GOT3 (cell line): ENCODE data around the gene UNC45B.
"Not testable (repeated sequence)": the region's sequence is repeated elsewhere in the genome, so short reads cannot be mapped to it uniquely, and the experiment has no call there.

ENCODE experiments used
- DNase-seq: peaks from one replicate; lab custom pipeline; 2025; ENCODE audit warnings: mixed read lengths; lab: John Stamatoyannopoulos, UW

UNC45B gene, protein sequence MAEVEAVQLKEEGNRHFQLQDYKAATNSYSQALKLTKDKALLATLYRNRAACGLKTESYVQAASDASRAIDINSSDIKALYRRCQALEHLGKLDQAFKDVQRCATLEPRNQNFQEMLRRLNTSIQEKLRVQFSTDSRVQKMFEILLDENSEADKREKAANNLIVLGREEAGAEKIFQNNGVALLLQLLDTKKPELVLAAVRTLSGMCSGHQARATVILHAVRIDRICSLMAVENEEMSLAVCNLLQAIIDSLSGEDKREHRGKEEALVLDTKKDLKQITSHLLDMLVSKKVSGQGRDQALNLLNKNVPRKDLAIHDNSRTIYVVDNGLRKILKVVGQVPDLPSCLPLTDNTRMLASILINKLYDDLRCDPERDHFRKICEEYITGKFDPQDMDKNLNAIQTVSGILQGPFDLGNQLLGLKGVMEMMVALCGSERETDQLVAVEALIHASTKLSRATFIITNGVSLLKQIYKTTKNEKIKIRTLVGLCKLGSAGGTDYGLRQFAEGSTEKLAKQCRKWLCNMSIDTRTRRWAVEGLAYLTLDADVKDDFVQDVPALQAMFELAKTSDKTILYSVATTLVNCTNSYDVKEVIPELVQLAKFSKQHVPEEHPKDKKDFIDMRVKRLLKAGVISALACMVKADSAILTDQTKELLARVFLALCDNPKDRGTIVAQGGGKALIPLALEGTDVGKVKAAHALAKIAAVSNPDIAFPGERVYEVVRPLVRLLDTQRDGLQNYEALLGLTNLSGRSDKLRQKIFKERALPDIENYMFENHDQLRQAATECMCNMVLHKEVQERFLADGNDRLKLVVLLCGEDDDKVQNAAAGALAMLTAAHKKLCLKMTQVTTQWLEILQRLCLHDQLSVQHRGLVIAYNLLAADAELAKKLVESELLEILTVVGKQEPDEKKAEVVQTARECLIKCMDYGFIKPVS

DNA sequence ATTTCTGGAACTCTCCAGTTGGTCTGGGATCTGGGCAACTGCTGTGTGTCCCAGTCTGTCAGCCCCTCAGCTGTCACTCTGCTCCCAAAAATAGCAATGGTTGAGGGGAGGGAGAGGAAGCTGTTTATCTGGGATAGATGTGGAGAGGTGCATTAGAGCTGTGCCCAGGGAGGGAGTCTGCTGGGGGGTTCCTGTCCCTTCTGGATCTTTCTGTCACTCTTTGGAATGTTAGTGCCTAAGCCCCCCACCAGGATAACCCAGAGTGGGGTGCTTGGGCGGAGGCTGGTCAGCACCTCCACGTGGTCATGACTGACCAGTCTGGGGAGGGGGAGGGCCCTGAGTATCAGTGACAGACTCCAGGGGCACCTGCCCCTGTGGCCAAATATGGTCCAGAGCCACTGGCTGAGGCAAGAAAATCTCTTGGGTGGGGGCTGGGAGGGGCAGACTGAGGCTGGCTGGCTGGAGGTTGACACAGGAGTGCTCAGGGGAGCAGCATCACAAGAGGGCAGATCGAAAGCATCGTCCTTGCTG is at the start of gene UNC45B:
Gene UNC45B, plus strand, starts transcription at position 443 of the 531 bp plus-strand sequence. CDS start 447 bp downstream, outside the sequence.
- no peak for DNase-seq

DNA sequence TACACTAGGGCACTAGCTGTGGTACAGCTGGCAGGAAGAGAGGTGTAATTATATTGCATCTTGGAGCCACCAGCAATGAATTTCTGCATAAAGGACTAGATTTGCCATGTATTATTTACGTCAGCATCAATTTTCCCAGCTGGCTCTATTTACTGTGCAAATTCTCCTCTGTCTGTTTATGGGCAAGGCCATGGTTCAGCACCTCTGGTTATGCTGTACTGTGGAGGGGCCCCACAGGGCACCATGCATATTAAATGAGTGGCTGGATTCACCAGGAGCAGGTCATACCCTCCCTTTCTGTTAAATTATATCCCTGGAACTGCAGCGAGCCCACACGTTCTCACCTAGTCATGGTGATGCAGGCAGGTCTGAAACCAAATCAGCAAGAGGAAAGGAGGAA is 47.7 kb upstream of the UNC45B start:
- no peak for DNase-seq

DNA sequence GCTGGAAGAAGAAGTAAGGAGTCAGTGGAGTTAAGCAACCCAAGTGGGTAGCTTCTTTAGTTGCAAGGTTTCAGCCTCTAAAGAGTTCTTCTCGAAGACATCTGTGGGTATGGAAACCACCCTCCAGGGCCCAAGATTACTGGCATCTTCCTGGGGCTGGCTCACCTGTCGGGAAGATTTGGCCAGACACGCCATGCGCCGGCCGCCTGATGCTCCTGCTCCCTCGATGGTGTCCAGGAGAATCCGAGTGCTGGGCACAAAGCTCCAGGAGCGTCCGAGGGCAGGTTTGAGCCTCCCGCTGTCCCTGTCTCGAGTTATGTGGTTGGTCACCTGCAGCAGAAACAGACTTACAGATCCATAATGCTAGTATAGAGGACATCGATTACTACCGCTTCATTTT is 46.6 kb upstream of the UNC45B start:
- no peak for DNase-seq

DNA sequence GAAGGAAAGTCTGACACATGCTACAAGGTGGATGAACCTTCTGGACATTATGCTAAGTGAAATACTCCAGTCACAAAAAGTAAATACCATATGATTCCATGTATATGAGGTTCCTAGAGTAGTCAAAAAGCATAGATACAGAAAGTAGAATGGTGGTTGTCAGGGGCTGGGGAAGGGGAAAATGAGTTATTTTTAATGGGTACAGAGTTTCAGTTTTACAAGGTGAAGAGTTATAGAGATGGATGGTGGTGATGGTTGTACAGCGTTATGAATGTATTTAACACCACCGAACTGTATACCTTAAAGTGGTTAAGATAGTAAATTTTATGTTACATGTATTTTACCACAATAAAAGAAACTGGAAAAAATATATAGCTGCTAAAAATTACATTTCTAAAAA is 45.9 kb upstream of the UNC45B start:
- DNase-seq: no peak

DNA sequence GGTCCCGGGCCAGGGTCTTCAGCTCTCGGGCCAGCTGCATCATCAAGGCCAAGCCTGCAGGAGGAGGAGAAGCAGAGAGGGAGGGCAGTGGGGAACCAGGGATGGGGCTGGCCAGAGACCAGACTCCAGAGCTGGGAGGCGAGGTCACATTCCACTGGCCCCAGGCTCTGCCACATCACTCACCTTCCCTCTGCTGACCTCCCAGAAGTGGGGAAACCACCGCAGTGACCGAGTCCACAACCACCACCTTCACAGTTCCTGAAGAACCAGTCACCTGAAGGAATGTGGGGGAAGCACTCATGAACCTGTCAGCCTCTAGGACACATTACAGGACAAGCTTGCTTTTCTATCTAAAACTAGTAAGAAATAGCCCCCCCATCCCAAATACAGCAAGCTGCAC is 44.3 kb upstream of the UNC45B start:
- no peak for DNase-seq

DNA sequence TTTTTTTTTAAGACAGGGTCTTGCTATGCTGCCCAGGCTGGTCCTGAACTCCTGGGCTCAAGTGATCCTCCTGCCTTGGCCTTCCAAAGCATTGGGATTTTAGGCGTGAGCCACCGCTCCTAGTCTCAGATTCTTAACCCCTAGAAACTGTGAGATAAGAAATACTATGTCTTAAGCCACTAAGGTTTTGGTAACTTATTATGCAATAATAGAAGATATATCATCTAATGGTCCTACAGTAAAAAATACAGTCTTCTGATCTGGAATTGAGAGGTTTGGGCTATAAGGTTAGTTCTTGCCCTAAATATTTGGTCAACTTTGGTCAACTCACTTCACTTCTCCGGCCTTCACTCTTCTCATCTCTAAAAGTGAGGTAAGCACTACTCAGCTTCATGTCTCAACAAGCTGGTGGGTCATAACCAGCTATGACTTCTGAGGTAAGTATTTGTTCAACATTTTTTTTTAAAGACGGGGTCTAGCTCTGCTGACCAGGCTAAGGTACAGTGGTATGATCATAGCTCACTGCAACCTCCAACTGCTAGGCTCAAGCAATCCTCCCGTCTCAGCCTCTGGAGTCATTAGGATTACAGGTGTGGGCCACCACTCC is 42.7 kb upstream of the UNC45B start:
- no peak for DNase-seq

DNA sequence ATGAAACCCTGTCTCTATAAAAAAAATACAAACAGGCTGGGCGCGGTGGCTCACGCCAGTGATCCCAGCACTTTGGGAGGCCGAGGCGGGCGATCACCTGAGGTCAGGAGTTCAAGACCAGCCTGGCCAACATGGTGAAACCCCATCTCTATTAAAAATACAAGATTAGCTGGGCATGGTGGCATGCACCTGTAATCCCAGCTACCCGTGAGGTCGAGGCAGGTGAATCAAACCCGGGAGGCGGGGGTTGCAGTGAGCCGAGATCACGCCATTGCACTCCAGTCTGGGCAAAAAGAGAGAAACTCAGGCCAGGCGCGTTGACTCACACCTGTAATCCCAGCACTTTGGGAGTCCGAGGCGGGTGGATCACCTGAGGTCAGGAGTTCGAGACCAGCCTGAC is 36.8 kb upstream of the UNC45B start:
- DNase-seq: not testable (repeated sequence)

DNA sequence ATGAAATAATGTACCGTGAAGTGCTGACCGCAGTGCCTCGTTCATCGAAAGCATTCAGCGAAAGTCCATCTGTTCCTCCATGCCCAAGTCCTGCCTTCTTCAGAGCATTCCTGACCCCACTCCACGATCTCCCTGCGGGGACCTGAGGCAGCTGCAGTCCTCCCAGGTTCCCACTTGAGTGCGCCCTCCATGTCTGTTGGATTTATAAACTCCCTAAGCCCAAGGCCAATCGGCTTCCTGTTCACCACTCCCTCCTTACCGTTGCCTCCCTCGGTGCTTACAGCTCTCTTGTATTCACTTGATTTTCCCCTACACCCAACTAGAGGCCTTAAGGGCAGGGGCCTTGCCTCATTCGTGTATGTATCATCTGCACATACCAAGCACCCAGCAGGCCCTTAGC is 30.8 kb upstream of the UNC45B start:
- no peak for DNase-seq

DNA sequence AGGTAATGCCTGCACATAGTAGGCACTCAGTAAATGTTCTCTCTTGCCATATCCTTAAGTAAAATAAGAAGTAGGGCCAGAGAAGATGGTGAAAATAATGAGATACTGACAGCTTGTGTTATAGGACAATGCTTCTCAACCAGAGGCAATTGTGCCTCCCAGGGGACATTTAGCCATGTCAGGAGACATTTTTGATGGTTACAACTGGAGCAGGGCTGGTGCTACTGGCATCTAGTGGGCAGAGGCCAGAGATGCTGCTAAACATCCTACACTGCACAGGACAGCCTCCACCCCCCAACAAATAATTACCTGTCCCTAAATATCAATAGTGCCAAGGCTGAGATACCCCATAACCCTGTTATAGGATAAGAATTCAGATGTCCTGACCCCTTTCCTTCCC is 29.6 kb upstream of the UNC45B start:
- DNase-seq: no peak

DNA sequence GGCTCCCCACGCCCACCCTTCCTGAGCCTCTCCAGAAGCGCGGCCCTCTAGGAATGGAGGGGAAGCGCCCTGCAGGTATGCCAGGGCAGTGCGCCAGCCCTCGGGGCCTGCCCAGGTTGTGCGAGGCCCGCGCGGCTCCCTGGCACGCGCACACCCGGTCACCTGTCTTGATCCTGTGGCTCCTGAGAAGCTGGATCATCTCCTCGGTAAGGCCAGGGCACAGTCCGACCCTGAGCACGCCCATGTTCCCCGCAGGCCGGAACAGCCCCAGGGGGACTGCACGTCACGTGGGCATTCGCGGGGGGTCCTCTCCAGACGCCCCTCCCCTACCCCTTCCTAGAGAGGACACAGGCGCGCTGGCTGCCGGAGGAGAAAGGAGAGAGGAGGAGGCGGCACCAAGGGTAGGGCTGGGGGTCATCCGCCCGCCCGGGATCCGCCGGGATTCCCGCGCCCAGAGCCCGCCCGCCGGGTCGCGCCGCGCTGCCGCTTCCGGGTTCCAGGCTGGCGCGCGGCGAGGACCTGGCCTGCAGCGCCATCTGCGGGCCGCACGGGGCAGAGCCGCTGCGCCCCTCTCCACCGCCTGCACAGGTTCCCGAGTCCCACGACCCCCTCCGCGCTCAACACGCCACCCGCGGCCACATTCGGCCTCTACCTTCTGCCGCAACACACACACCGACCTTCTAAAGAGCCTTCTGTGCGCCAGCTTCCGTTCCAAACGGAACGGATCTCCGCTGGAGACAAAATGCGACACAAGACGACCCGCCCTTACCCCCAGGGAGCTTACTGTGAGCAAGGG is 28.0 kb upstream of the UNC45B start, which contains the start of gene RAD51D:
Gene RAD51D, minus strand, starts transcription at position 491 of the 796 bp plus-strand sequence. Its CDS starts 247 bp downstream, at position 244.
- peak; percentile 15 for DNase-seq

DNA sequence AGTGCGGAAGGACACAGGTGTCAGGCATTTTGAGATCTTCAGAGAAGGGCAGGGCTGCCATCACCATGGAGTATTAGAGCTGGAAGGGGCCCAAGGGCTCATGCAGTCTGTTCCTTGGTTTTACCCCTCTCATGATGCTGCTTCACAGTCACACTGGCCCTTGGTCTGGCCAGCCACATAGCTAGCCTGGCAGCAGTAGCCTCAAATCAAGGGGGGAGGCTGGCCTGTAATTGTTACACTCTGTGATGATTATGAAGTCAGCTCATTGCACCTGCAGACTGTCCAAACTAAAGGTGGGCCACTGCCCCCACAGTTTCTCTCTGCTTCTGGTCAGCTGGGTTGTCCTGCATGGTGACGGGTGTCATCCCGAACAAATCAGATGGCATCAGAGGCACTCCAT is 26.3 kb upstream of the UNC45B start, which contains the start of gene FNDC8:
Gene FNDC8, plus strand, starts transcription at position 301 of the 400 bp plus-strand sequence. Its CDS starts 79 bp downstream, at position 380.
- no peak for DNase-seq

DNA sequence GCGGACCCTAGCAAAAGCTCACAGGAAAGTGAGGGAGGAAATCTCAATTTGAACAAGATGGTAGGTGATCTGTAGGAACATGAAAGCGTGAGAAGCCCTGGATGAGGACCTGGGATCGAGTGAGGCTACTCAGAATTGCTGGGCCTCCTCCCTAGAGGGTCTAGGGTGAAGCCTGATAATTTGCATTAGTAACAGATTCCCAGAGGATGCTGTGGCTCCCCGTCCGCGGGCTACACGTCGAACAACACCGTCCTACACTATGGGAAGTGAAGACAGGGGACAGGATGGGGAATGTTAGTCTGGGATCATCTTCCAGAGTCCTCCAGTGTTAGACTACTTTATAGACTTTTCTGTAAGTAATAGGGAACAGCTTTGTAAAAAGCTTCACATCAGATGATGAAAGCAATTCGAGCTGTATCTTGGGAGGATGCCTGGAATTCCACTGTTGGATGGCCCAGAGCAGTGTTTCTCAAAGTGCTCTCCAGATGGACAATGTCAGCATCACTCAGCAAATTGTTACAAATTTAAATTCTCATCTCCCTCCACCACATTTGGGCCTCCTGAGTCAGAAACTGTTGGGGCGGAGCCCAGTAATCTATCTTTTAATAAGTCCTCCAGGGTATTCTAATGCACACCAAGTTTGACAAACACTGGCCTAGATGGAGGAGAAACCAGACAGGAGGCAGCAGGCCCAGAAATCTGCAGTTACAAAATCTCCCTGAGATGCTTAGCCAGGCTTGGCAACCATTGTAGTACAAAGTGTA is 19.7 kb upstream of the UNC45B start:
- DNase-seq: peak; percentile 24

DNA sequence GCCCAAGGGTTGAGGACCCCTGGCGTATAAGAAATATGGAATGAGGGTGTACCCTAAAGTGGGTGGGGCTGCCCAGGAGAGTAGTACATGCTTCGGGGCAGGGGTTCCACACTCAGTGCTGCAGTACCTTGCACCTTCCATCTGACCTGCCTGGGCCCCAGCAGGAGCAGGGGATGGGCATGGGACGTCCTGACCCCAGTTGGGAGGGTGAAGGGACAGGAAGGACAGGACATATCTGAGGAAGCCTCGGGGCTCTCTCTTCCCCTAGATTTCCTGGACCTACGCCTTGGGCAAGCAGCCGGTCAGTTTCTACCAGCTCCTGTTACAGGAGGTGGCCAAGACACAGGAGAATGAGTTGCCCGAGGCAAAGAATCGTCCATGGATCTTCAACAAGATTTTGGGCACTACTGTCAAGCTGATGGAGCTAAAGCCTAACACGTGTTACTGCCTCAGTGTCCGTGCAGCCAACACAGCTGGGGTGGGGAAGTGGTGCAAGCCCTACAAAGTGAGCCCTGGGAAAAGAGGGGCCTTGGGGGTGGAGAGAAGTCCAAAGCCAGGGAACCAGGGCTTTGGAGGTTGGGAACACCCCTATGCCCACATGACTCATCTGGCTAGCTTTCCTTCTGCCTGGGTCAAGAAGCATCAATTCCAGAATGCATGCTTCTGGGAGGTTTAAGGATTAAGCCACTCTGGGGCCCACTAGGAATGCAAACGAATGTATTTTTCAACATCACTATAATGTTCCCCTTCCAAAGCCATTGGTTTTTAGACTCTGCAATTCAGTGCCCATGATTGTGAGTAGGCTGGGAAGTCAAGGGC is 18.3 kb upstream of the UNC45B start:
- no peak for DNase-seq

DNA sequence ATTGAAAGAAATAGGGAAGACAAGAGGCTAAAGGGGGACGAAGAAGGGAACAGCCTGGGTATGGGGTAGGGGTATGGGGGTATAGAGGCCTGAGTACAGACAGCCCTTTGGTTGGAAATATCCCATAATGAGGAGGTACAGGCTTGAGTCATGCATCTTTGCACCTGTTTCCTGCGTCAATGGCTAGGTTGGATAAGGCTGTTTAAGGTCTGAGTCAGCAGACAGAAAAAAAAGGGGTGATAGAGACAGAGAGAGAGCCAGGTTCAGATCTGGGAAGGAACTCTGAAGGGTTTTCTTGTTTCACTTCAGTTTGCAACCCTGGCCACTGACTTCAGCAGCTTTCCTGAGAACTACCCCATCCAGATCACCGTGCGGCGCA is 17.7 kb upstream of the UNC45B start:
- no peak for DNase-seq

DNA sequence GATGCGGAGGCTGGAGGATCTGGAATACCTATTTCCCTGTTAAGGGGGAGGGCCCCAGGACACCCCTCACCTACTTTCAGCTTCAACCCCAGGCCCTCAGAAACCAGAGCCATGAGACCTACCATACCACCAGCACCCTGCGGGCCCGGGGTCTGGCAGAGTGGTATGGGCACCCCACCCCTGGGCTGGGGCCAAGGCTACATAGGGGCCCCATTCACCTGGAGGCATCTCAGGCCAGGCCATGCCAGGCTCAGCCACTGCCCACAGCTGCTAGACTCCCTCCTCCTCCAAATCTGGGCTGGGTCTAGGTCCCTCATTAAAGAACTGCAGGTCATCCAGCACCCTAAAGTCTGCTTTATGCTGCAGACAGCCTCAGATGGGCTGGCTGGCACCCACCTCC is 17.2 kb upstream of the UNC45B start:
- no peak for DNase-seq

DNA sequence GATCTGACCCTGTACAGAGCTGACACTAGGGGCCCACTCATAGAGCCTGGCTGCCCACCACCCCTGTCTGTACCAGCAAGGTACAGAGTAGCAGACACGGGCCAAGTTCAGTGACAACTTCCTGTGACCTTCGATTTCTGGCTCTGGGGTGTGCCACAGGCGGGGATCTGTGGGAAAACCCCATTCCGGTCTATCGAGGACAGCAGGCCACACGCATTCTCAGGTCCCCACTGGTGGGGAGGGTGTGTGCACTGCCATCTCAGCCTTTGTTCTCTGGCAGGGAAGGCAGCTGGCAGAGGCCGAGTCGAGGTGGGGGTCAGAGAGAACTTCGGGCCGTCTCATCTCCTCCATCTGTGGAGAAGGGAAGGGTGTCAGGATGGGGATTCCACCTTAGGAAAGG is 15.5 kb upstream of the UNC45B start:
- DNase-seq: no peak

DNA sequence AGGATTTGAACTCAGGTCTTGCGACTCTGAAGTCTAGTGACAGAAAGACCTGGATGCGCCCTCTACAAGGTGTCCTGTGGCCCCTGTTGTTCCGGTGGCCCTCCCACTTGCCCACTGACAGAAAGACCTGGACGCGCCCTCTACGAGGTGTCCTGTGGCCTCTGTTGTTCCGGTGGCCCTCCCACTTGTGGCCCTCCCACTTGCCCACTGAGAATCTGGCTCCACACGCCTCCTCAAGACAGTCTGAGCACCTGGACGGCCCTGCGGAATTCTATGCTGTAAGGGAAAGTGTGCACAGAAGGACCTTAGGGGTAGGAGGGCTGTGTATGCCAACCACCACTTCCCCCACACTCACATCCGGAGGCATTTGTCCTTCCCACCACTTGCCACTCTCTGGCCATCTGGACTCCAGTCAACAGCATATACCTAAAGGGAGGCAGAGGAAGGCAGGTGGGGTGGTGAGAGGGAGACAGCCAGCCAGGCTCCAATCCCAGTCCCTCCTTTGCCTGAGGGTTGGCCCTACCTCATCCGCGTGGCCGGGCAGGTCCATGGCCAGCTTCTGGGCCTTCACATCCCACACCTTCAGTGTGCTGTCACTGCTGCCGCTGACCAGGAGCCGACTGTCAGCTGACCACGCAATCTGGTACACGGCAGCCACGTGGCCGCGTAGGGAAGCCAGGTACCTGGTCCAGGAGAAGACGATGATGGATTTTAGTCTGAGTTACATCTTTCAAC is 14.6 kb upstream of the UNC45B start:
- DNase-seq: no peak

DNA sequence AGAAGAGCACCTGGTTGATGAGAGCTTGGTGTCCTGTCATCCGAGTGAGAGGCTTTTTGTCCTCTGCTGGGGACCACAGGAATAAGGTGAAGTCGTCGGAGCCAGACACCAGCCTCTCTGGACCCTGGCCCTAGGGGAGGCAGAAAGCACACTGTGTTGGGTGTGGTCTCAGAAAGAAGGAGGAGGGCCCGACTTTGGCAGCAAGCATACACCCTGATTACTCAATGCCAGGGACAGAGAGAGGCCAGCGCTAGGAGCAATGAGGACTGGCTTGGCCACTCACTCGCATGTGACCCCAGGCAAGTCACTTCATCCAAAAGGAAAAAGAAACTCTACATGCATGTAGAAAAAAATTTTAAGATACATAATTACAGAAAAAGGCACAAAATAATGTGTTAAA is 12.3 kb upstream of the UNC45B start:
- no peak for DNase-seq

DNA sequence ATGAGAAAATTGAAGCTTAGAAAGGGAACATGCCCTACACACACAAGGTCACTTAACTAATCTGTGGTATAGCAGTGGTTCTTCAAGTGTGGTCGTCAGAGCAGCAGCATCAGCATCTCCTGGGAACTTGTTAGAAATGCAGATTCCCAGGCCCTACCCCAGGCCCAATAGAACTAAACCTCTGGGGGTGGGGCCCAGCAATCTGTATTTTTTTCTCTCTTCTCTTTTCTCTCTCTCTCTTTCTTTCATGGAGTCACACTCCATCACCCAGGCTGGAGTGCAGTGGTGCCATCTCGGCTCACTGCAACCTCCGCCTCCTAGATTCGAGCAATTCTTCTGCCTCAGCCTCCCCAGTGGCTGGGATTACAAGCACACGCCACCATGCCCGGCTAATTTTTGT is 9.4 kb upstream of the UNC45B start:
- DNase-seq: no peak
